Measurements from ENCODE around the gene LRCH2. TPM values are rescaled to one million over a fixed set of nuclear protein-coding genes. Genes with fewer than 3 reads are reported as not detected.

The LRCH2 gene
- total RNA-seq, 2 experiments from 2014 or later, result not detected

DNA sequence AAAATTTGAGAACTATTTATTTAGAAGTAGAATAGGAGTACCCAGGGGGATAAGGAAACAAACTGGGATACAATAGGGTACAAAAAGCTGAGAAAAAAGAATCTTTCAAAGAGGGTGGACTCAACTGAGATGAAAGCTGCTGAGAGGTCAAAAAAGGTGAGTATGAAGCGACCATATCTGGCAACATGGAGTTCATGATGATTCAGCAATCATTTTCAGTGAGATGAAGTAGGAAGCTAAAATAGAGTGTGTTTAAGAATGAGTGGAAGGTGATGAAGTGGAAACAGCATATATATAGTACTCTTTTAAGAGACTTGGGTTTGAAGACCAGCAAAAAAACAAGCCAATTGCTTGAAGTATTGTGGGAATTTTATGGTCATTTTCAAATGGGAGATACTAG, 144.5 kb downstream of the LRCH2 start:
- no peaks in the 10 kb centered on the region for H3K27me3 Mint-ChIP-seq
- no peaks in the 10 kb centered on the region for H3K4me1 Mint-ChIP-seq
- no peaks in the 10 kb centered on the region for H3K9me3 Mint-ChIP-seq
- CTCF ChIA-PET, result no interaction called here
- no peak overlapping the region for H3K27ac Mint-ChIP-seq
- no peak for DNase-seq
- POLR2A ChIA-PET, result no interaction called here
- H3K36me3 Mint-ChIP-seq (ENCODE audit: low read depth), result no peaks in the 10 kb centered on the region
- H3K4me3 Mint-ChIP-seq, result no peak overlapping the region

DNA sequence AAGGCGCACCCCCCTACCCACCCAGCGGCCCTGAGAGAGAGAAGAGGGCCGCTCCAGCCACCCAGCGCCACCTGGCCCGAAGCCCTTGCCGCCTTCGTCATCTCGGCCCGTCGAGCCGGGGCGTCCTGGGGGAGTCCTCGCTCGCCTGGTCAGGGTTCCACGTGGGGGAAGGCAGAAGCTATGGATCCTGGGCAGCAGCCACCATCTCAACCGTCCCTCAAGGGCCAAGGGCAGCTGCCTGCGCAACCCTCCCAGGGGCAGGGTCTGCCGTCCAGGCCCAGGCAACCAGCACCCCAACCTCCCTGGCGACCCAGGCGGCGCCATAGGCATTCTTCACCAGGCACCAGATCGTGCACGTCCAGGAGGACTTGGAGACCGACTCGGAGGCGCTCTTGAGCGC, 165.0 kb downstream of the LRCH2 start:
- Mint-ChIP-seq H3K36me3 (ENCODE audit: low read depth) (no peaks in the 10 kb centered on the region), H3K4me3 (no peak overlapping the region), H3K27ac (no peak overlapping the region), H3K4me1 (no peaks in the 10 kb centered on the region), H3K9me3 (peaks cover 4% of the 10 kb centered on the region), H3K27me3 (no peaks in the 10 kb centered on the region)
- CTCF ChIA-PET, result no interaction called here
- POLR2A ChIA-PET, result no interaction called here
- DNase-seq, result no peak

DNA sequence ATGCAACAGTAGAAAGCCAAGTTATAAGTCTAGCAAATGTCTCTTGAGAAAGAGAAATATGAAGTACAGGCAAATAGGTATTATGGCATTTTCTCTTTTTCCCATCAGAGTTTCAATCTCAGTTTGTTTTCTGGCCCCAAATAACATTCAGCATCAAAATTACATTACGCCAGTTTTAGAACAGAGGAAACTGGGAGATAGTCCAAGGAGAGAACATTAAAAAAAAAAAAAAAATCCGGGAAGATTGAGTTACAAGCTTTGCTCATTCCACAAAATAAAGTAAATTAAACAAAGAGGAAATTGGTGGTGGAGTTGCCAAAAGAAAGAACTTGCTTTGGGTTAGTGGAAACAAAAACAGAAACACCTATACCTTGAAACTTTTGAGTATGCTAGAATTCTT, 166.1 kb downstream of the LRCH2 start:
- Mint-ChIP-seq H3K9me3 (peaks cover 4% of the 10 kb centered on the region), H3K27me3 (no peaks in the 10 kb centered on the region), H3K4me3 (no peak overlapping the region), H3K36me3 (ENCODE audit: low read depth) (no peaks in the 10 kb centered on the region), H3K4me1 (no peaks in the 10 kb centered on the region), H3K27ac (no peak overlapping the region)
- CTCF ChIA-PET, result no interaction called here
- POLR2A ChIA-PET, result no interaction called here
- DNase-seq, result no peak

DNA sequence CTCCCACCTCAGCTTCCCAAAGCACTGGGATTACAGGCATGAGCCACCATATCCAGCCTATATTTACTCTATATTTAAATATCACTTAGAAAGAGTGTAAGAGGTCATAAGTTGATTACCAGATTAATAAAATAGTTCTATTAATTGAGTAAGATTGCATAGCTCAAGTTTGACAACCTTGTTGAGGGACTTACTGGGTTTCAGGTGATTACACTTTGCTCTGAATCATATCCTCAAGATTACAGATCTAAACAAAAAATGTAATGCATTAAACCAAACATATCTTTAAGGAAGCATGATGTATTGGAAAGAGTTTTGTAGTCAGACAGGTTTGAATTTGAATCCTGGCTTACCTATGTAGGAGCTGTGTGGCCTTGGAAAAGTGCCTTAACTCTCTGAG, 168.6 kb downstream of the LRCH2 start:
- no peak for DNase-seq
- CTCF ChIA-PET, result no interaction called here
- Mint-ChIP-seq H3K36me3 (ENCODE audit: low read depth) (no peaks in the 10 kb centered on the region), H3K4me3 (no peak overlapping the region), H3K4me1 (no peaks in the 10 kb centered on the region), H3K27me3 (no peaks in the 10 kb centered on the region), H3K9me3 (peaks cover 2% of the 10 kb centered on the region), H3K27ac (no peak overlapping the region)
- POLR2A ChIA-PET, result no interaction called here

Other genes starting within 250 kb of the LRCH2 start
- gene IL13RA2, start 216.5 kb downstream of the LRCH2 start, total RNA-seq, result not detected
- gene RBMXL3, start 44.7 kb downstream of the LRCH2 start, total RNA-seq, result not detected
- gene LUZP4, start 55.6 kb upstream of the LRCH2 start, total RNA-seq, result not detected

Data from activated CD4-positive, alpha-beta memory T cell treated with anti-CD3 and anti-CD28 coated beads, Interleukin-2, amount 10 ng/mL, durations not matched to agents 7 days and 5 days (primary cell).